Ecto neural progenitor cell (in vitro differentiated cells): ENCODE results near the gene MAGEA12.
"Not testable (repeated sequence)": the region's sequence is repeated elsewhere in the genome, so short reads cannot be mapped to it uniquely, and the experiment has no call there.

Experiments
- DNase-seq: peaks from one replicate; pipeline ENCODE4 v3.0.0-alpha.2; 2018; ENCODE audit warnings: low spot score

The MAGEA12 gene

GRCh38 chrX:152733261-152733975 lies at the start of gene MAGEA12, which contains the start of gene CSAG1:
Gene MAGEA12, plus strand, starts transcription at chrX:152733757. Its CDS starts 2,405 bp downstream, at chrX:152736162.
Gene CSAG1, minus strand, starts transcription at chrX:152733721. Its CDS starts 1,261 bp downstream, at chrX:152732460.
- no peak for DNase-seq

- DNase-seq: not testable (repeated sequence)
These were observed 35.3 kb upstream of the MAGEA12 start, which contains the start of gene MAGEA3 for GRCh38 chrX:152697952-152698931. Gene MAGEA3, plus strand, starts transcription at chrX:152698794. Its CDS starts 2,039 bp downstream, at chrX:152700833.

GRCh38 chrX:152700390-152700789 lies 33.2 kb upstream of the MAGEA12 start:
- peak; percentile 18 for DNase-seq

GRCh38 chrX:152706500-152706899 lies 27.1 kb upstream of the MAGEA12 start:
- DNase-seq: not testable (repeated sequence)

- DNase-seq: not testable (repeated sequence)
These were observed 24.4 kb upstream of the MAGEA12 start, which contains the start of gene CSAG2 for GRCh38 chrX:152709173-152709572. Gene CSAG2, minus strand, starts transcription at chrX:152709273. Its CDS starts 161 bp downstream, at chrX:152709112.

- DNase-seq: not testable (repeated sequence)
These were observed 20.4 kb upstream of the MAGEA12 start for GRCh38 chrX:152713195-152713594.

GRCh38 chrX:152713815-152714787 lies 19.5 kb upstream of the MAGEA12 start, which contains the start of gene MAGEA2B:
Gene MAGEA2B, plus strand, starts transcription at chrX:152714628. Its CDS starts 2,479 bp downstream, at chrX:152717107.
- DNase-seq: not testable (repeated sequence)

GRCh38 chrX:152725409-152725808 lies 8.1 kb upstream of the MAGEA12 start:
- DNase-seq: no peak

- DNase-seq: not testable (repeated sequence)
These were observed 744 bp downstream of the MAGEA12 start for GRCh38 chrX:152734143-152734858.

- DNase-seq: no peak
These were observed 1.5 kb downstream of the MAGEA12 start for GRCh38 chrX:152735101-152735500.

GRCh38 chrX:152735860-152736511 lies 2.4 kb downstream of the MAGEA12 start:
- DNase-seq: no peak

GRCh38 chrX:152736528-152736927 lies 3.0 kb downstream of the MAGEA12 start:
- not testable (repeated sequence) for DNase-seq

GRCh38 chrX:152738560-152738959 lies 5.0 kb downstream of the MAGEA12 start:
- DNase-seq: no peak

GRCh38 chrX:152753686-152754650 lies 20.4 kb downstream of the MAGEA12 start, which contains the start of gene MAGEA2:
Gene MAGEA2, minus strand, starts transcription at chrX:152753842. Its CDS starts 2,479 bp downstream, at chrX:152751363.
- DNase-seq: not testable (repeated sequence)

GRCh38 chrX:152754871-152755270 lies 21.3 kb downstream of the MAGEA12 start:
- not testable (repeated sequence) for DNase-seq

GRCh38 chrX:152758918-152759317 lies 25.4 kb downstream of the MAGEA12 start, which contains the start of gene CSAG3:
Gene CSAG3, plus strand, starts transcription at chrX:152759218.
- DNase-seq: not testable (repeated sequence)

GRCh38 chrX:152759544-152759943 lies 26.0 kb downstream of the MAGEA12 start:
- DNase-seq: not testable (repeated sequence)

GRCh38 chrX:152761582-152761981 lies 28.0 kb downstream of the MAGEA12 start:
- DNase-seq: not testable (repeated sequence)
